IMR-90 (cell line): ENCODE measurements around the gene FBLN1. TPM values are rescaled to one million over a fixed set of nuclear protein-coding genes. Genes with fewer than 3 reads are reported as not detected.

Experiments
- ATAC-seq: fragments of 200-7000 bp; cut with Tn5 transposase; 2 replicates; pipeline ENCODE4 v1.9.1; 2020; ENCODE audit warnings: low read depth, mild to moderate bottlenecking, moderate library complexity
- BruUV-seq: library from RNA; stranded (reverse); fragments of 400-500 nt; replicated peaks from 2 replicates; lab custom pipeline; 2021; lab: Mats Ljungman, UMichigan
- CTCF ChIA-PET: fragments of 300-600 bp; formaldehyde crosslinking; extraction: SDS; loops from one replicate; lab custom pipeline; 2021; ENCODE audit warnings: antibody characterized with exemption; lab: Yijun Ruan, JAX
- POLR2A ChIA-PET: fragments of 300-600 bp; sonication (Branson Sonifier 250); formaldehyde crosslinking; loops from one replicate; lab custom pipeline; 2022; ENCODE audit warnings: antibody characterized with exemption; ENCODE audit not compliant: unreplicated experiment; lab: Charles Lee
- DNase-seq: peaks from one replicate; pipeline ENCODE4 v3.0.0; 2013
- H2AFZ ChIP-seq: replicated peaks from 2 replicates; pipeline ENCODE3; 2013; ENCODE audit warnings: low read length, mild to moderate bottlenecking; ENCODE audit not compliant: poor library complexity
- H2AK5ac ChIP-seq: 2 replicates; pipeline ENCODE4 v1.6.1; 2013; ENCODE audit warnings: low read depth, low read length, inconsistent platforms
- H2AK9ac ChIP-seq: replicated peaks from 2 replicates; pipeline ENCODE3; 2013; ENCODE audit warnings: mild to moderate bottlenecking, low read depth, low read length, moderate library complexity; ENCODE audit not compliant: poor library complexity
- H2BK120ac ChIP-seq: 2 replicates; pipeline ENCODE4 v1.6.1; 2013; ENCODE audit warnings: low read depth, low read length, inconsistent platforms
- H2BK15ac ChIP-seq: 3 replicates; pipeline ENCODE4 v1.6.1; 2013; ENCODE audit warnings: low read depth, low read length, inconsistent platforms
- H2BK20ac ChIP-seq: 2 replicates; pipeline ENCODE4 v1.6.1; 2013; ENCODE audit warnings: low read depth, mild to moderate bottlenecking, inconsistent platforms, low read length, moderate library complexity
- H2BK5ac ChIP-seq: 2 replicates; pipeline ENCODE4 v1.6.1; 2013; ENCODE audit warnings: mild to moderate bottlenecking, low read depth, low read length, inconsistent platforms; ENCODE audit not compliant: poor library complexity, severe bottlenecking
- H3K14ac ChIP-seq: replicated peaks from 2 replicates; pipeline ENCODE4 v1.6.1; 2013; ENCODE audit warnings: low read depth, low read length, inconsistent platforms
- H3K18ac ChIP-seq: 2 replicates; pipeline ENCODE4 v1.6.1; 2013; ENCODE audit warnings: low read depth, low read length, control low read depth
- H3K23ac ChIP-seq: 2 replicates; pipeline ENCODE4 v1.6.1; 2013; ENCODE audit warnings: low read depth, low read length, inconsistent platforms
- H3K27ac ChIP-seq: 2 replicates; pipeline ENCODE4 v1.5.1; 2013; ENCODE audit warnings: mild to moderate bottlenecking, control low read depth, low read length; ENCODE audit not compliant: insufficient read depth
- H3K27me3 ChIP-seq: 2 replicates; pipeline ENCODE4 v1.6.1; 2013; ENCODE audit warnings: low read length; ENCODE audit not compliant: control insufficient read depth, insufficient read depth
- H3K36me3 ChIP-seq: 2 replicates; pipeline ENCODE4 v1.6.1; 2013; ENCODE audit warnings: low read length, mixed read lengths; ENCODE audit not compliant: control insufficient read depth, insufficient read depth
- H3K4ac ChIP-seq: 2 replicates; pipeline ENCODE4 v1.6.1; 2013; ENCODE audit warnings: low read depth, low read length, inconsistent platforms
- H3K4me1 ChIP-seq: 2 replicates; pipeline ENCODE4 v1.6.1; 2013; ENCODE audit warnings: low read length, mixed read lengths; ENCODE audit not compliant: control insufficient read depth, insufficient read depth
- H3K4me2 ChIP-seq: 2 replicates; pipeline ENCODE4 v1.6.1; 2013; ENCODE audit warnings: low read depth, mild to moderate bottlenecking, control low read depth, low read length, moderate library complexity
- H3K4me3 ChIP-seq: 2 replicates; pipeline ENCODE4 v1.5.1; 2013; ENCODE audit warnings: low read depth, mild to moderate bottlenecking, control low read depth, low read length, moderate library complexity; ENCODE audit not compliant: insufficient read depth
- H3K56ac ChIP-seq: 2 replicates; pipeline ENCODE4 v1.6.1; 2013; ENCODE audit warnings: low read length, inconsistent platforms; ENCODE audit not compliant: insufficient read depth; ENCODE audit errors: extremely low read depth
- H3K79me1 ChIP-seq, 2 experiments: 2 replicates each; pipeline ENCODE4 v1.6.1; 2013; ENCODE audit warnings: low read length in 2 of 2, inconsistent platforms in 1 of 2, low read depth in 1 of 2
- H3K9ac ChIP-seq: 2 replicates; pipeline ENCODE4 v1.6.1; 2013; ENCODE audit warnings: low read depth, low read length, control low read depth
- H3K9me1 ChIP-seq: 2 replicates; pipeline ENCODE4 v1.6.1; 2013; ENCODE audit warnings: low read length, inconsistent platforms; ENCODE audit not compliant: insufficient read depth
- H3K9me3 ChIP-seq: 2 replicates; pipeline ENCODE4 v1.6.1; 2013; ENCODE audit warnings: low read length; ENCODE audit not compliant: control insufficient read depth, insufficient read depth
- H4K20me1 ChIP-seq: 2 replicates; pipeline ENCODE4 v1.6.1; 2013; ENCODE audit warnings: low read length, inconsistent platforms; ENCODE audit not compliant: insufficient read depth
- H4K5ac ChIP-seq: 2 replicates; pipeline ENCODE4 v1.6.1; 2013; ENCODE audit warnings: mild to moderate bottlenecking, low read depth, low read length, control low read depth
- H4K8ac ChIP-seq, 2 experiments: 2 replicates each; pipeline ENCODE4 v1.6.1; 2013; ENCODE audit warnings: low read depth in 2 of 2, low read length in 2 of 2, control low read depth in 1 of 2, inconsistent platforms in 1 of 2
- H4K91ac ChIP-seq: 2 replicates; pipeline ENCODE4 v1.6.1; 2013; ENCODE audit warnings: low read depth, low read length, inconsistent platforms; ENCODE audit not compliant: insufficient read depth
- BHLHE40 ChIP-seq: fragments of 150-350 bp; IDR thresholded peaks from 2 replicates; pipeline ENCODE4 v1.6.1; 2016; ENCODE audit warnings: mild to moderate bottlenecking, low read depth, low read length
- CHD1 ChIP-seq: IDR thresholded peaks from 2 replicates; pipeline ENCODE4 v1.6.1; 2012; ENCODE audit warnings: low read depth, low read length, improper control_type of control experiment
- FOS ChIP-seq: fragments of 150-350 bp; IDR thresholded peaks from 2 replicates; pipeline ENCODE4 v1.6.1; 2016; ENCODE audit warnings: low read depth, low read length
- MAFK ChIP-seq: IDR thresholded peaks from 2 replicates; pipeline ENCODE4 v1.6.1; 2012; ENCODE audit warnings: low read depth, low read length, improper control_type of control experiment
- MXI1 ChIP-seq: IDR thresholded peaks from 2 replicates; pipeline ENCODE4 v1.6.1; 2012; ENCODE audit warnings: low read depth, mild to moderate bottlenecking, low read length, moderate library complexity, borderline replicate concordance
- NFE2L2 ChIP-seq: fragments of 150-350 bp; IDR thresholded peaks from 2 replicates; pipeline ENCODE4 v1.6.1; 2016; ENCODE audit warnings: low read depth, mild to moderate bottlenecking, low read length
- POLR2A ChIP-seq: IDR thresholded peaks from 2 replicates; pipeline ENCODE4 v1.6.1; 2012; ENCODE audit warnings: mild to moderate bottlenecking, low read depth, low read length
- RCOR1 ChIP-seq: IDR thresholded peaks from 2 replicates; pipeline ENCODE4 v1.6.1; 2012; ENCODE audit warnings: mild to moderate bottlenecking, low read length, improper control_type of control experiment; ENCODE audit not compliant: insufficient replicate concordance
- RFX5 ChIP-seq: IDR thresholded peaks from 2 replicates; pipeline ENCODE4 v1.8.0; 2012; ENCODE audit warnings: low read depth, mild to moderate bottlenecking, low read length, moderate library complexity
- WGBS, 2 experiments: methylation state at CpG; one replicate each; pipeline versions ENCODE4 v1.1.5 to v1.1.7; 2013; ENCODE audit warnings: missing lambda C conversion rate in 2 of 2; ENCODE audit not compliant: insufficient read length in 1 of 2; ENCODE audit errors: extremely low coverage in 2 of 2; 5-methylcytosine and 5-hydroxymethylcytosine counted together
- dilution Hi-C: fragments of 300-500 bp; cut with HindIII; formaldehyde crosslinking; loops from one replicate; pipeline ENCODE4 v1.14.3; 2018; ENCODE audit warnings: low sequenced_read_pairs; ENCODE audit not compliant: unreplicated experiment
- in situ Hi-C: fragments of 300-500 bp; cut with MboI; formaldehyde crosslinking; loops from 3 replicates; pipeline ENCODE4 v1.14.3; 2019; ENCODE audit warnings: low sequenced_read_pairs, inconsistent platforms, mixed read lengths
- intact Hi-C: fragments of 100-400 bp; cut with micrococcal nuclease; formaldehyde crosslinking; loops from 2 replicates; pipeline ENCODE4 v1.10.0; 2022
- polyA plus RNA-seq, 3 experiments: library from polyadenylated mRNA; depleted of rRNA; stranded (reverse); fragments of >200 nt; gene quantifications; 2 replicates each; pipeline ENCODE4 v1.2.3, GENCODE V29; 2012; ENCODE audit warnings: low replicate concordance in 1 of 3
- total RNA-seq: library from RNA; depleted of rRNA; stranded (reverse); fragments of >200 nt; gene quantifications from 2 replicates; pipeline ENCODE4 v1.2.3, GENCODE V29; 2012
- TF ChIP-seq, protein P1 (sequence below): conservative IDR thresholded peaks from 2 replicates; pipeline ENCODE4 v1.5.1; 2012; ENCODE audit warnings: mild to moderate bottlenecking, low read depth, low read length, improper control_type of control experiment
- TF ChIP-seq, protein P2 (sequence below): fragments of 150-350 bp; IDR thresholded peaks from 2 replicates; pipeline ENCODE4 v1.6.1; 2017; ENCODE audit warnings: mild to moderate bottlenecking, antibody characterized with exemption, low read length, low read depth

Gene FBLN1
- total and polyA plus RNA-seq, 2 of the 4 experiments (the other 2 are of a cell fraction), result 11.3 to 87.9 TPM

DNA sequence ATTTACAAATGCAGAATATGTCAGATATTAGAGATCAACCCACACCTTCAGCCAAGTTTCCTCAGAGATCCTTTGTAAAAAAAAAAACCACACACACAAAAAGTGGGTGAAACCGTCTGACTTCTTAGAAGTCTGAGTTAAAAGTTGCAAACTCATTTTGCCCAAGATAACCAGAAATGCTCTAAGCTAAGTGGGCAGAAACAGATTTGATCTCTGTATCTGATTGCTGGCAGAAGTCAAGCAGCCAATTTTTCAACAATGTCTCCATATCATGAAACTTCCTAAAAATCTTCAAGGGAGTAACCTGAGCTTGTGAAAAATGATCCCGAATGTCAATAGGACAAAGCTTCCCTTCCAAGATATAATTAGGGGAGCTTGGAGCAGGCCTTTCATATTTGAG, 140.3 kb downstream of the FBLN1 start:
- in situ Hi-C loops (loop anchor here (5.0 to 10.0 kb wide), 2 partner anchors 222 to 339 kb away; no protein-coding TSS in a partner anchor), dilution Hi-C loops (no loop called here), intact Hi-C loops (loop anchor here (2.0 kb wide), 1 partner anchor 222 kb away; no protein-coding TSS in a partner anchor)
- H4K20me1 ChIP-seq, result no peaks in the 10 kb centered on the region
- H4K5ac ChIP-seq, result no peak overlapping the region
- no peaks in the 10 kb centered on the region for H3K9me3 ChIP-seq
- no peak overlapping the region for H2AK5ac ChIP-seq
- no peak overlapping the region for H3K4me3 ChIP-seq
- H3K27ac ChIP-seq, result no peak overlapping the region
- H3K9me1 ChIP-seq, result 0 out of 2 replicates have a peak, but pooled peaks cover 7% of the 10 kb centered on the region
- no peak overlapping the region for H3K4ac ChIP-seq
- no peak overlapping the region for H2BK20ac ChIP-seq
- H3K9ac ChIP-seq, result no peak overlapping the region
- H2AFZ ChIP-seq, result no peak overlapping the region
- H2BK15ac ChIP-seq, result no peak overlapping the region
- H4K8ac ChIP-seq, result no peak overlapping the region
- H3K79me1 ChIP-seq, result no peaks in the 10 kb centered on the region
- H3K36me3 ChIP-seq, result no peaks in the 10 kb centered on the region
- H3K4me1 ChIP-seq, result peaks cover 2% of the 10 kb centered on the region; the same call in 1 of the 2 replicates
- H2BK5ac ChIP-seq, result no peak overlapping the region
- no TSS peak for BruUV-seq
- no peak overlapping the region for H3K4me2 ChIP-seq
- WGBS, 2 experiments, result no CpG with 5 or more reads among the region's 2 CpGs
- H3K56ac ChIP-seq, result no peak overlapping the region
- H3K14ac ChIP-seq, result no peak overlapping the region
- H2AK9ac ChIP-seq, result no peak overlapping the region
- CTCF ChIA-PET, result no interaction called here
- no peak for DNase-seq
- H3K27me3 ChIP-seq, result peaks cover 27% of the 10 kb centered on the region
- H3K23ac ChIP-seq, result no peak overlapping the region
- H3K18ac ChIP-seq, result no peak overlapping the region
- H4K91ac ChIP-seq, result no peak overlapping the region
- TF ChIP-seq FOS (no peak), BHLHE40 (no peak), POLR2A (no peak), RCOR1 (no peak), NFE2L2 (no peak), RFX5 (no peak), MAFK (no peak), CHD1 (no peak), MXI1 (no peak)
- TF ChIP-seq, protein P1, sequence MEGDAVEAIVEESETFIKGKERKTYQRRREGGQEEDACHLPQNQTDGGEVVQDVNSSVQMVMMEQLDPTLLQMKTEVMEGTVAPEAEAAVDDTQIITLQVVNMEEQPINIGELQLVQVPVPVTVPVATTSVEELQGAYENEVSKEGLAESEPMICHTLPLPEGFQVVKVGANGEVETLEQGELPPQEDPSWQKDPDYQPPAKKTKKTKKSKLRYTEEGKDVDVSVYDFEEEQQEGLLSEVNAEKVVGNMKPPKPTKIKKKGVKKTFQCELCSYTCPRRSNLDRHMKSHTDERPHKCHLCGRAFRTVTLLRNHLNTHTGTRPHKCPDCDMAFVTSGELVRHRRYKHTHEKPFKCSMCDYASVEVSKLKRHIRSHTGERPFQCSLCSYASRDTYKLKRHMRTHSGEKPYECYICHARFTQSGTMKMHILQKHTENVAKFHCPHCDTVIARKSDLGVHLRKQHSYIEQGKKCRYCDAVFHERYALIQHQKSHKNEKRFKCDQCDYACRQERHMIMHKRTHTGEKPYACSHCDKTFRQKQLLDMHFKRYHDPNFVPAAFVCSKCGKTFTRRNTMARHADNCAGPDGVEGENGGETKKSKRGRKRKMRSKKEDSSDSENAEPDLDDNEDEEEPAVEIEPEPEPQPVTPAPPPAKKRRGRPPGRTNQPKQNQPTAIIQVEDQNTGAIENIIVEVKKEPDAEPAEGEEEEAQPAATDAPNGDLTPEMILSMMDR, result no peak
- TF ChIP-seq, protein P2, sequence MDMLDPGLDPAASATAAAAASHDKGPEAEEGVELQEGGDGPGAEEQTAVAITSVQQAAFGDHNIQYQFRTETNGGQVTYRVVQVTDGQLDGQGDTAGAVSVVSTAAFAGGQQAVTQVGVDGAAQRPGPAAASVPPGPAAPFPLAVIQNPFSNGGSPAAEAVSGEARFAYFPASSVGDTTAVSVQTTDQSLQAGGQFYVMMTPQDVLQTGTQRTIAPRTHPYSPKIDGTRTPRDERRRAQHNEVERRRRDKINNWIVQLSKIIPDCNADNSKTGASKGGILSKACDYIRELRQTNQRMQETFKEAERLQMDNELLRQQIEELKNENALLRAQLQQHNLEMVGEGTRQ, result no peak
- ATAC-seq, result no peak
- POLR2A ChIA-PET, result interaction anchor here (0.7 kb wide), 1 partner anchor 200 kb away, joined by 5 read pairs; no protein-coding TSS in a partner anchor
- no peak overlapping the region for H2BK120ac ChIP-seq
